ENCODE measurements around the gene OVCH1.
A peak's percentile ranks its signal among the peaks of the same experiment; 100 is the strongest.

The OVCH1 gene, protein sequence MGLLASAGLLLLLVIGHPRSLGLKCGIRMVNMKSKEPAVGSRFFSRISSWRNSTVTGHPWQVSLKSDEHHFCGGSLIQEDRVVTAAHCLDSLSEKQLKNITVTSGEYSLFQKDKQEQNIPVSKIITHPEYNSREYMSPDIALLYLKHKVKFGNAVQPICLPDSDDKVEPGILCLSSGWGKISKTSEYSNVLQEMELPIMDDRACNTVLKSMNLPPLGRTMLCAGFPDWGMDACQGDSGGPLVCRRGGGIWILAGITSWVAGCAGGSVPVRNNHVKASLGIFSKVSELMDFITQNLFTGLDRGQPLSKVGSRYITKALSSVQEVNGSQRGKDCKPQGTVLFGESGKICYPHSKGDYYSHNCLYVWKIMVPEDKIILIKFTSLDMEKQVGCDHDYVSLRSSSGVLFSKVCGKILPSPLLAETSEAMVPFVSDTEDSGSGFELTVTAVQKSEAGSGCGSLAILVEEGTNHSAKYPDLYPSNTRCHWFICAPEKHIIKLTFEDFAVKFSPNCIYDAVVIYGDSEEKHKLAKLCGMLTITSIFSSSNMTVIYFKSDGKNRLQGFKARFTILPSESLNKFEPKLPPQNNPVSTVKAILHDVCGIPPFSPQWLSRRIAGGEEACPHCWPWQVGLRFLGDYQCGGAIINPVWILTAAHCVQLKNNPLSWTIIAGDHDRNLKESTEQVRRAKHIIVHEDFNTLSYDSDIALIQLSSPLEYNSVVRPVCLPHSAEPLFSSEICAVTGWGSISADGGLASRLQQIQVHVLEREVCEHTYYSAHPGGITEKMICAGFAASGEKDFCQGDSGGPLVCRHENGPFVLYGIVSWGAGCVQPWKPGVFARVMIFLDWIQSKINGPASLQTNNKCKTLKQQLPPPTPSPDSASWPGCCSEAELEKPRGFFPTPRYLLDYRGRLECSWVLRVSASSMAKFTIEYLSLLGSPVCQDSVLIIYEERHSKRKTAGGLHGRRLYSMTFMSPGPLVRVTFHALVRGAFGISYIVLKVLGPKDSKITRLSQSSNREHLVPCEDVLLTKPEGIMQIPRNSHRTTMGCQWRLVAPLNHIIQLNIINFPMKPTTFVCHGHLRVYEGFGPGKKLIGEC

DNA sequence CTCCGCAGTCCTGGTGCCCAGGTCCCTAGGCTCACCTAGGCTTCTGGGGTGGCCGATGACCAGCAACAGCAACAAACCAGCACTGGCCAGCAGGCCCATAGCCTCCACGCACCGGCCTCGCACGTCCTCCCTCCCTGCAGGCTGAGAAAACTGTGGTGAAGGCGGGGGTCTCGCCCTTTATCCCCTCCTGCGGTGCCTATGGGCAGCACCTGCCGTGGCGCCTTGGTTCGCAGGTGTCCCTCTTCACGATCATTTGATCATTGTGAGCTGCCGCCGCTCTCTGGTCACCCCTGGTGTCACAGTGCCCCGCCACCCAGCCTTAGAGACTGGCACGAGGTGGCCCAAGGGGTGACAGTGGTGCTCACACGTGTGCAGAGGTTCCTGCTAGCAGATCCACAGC is at the start of gene OVCH1:
OVCH1 (minus strand) TSS at position 99 of the 400 bp plus-strand sequence; CDS start at position 99, 0 bp downstream.
- no peak for DNase-seq

DNA sequence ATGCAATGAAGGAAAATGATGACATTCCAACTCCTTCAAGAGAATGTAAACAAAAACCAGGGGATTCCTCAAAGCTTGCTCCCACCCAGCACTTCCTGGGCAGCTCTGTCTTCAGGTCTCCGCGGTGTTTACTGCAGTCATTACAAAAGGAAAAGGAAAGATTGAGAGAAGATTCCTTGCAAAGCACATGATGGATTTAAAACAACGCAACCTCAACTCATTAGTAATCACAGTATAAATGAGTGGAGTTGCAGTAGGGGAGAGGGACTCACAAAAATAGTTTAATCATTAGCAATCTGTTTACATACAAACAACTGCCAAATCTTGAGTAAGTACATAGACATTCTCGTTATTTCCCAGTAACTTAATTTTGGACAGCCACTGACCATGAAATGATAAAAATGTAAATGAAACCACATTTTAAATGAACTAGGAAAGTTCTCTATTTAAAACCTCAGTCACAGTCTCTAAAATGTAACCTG is 49.7 kb upstream of the OVCH1 start:
- DNase-seq = no peak

DNA sequence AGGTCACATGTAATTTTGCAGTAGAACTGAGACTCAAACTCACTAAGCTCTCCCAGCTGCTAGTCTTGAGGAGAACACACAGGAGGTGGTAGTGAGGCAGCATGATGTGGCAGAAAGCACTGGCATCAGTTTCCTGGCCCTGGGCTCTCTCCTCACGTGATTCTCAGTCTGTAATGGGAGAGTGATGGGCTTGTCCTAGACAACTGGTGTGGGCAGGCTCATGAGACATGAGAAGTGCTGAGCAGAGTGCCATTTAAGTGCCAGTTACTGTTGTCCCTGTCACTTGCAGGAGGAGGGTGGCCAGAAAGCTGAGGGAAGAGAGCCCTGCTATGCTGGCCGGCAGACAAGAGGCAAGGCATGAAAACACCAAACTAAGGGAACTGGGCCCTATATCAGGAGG is 48.5 kb upstream of the OVCH1 start:
- no peak for DNase-seq

DNA sequence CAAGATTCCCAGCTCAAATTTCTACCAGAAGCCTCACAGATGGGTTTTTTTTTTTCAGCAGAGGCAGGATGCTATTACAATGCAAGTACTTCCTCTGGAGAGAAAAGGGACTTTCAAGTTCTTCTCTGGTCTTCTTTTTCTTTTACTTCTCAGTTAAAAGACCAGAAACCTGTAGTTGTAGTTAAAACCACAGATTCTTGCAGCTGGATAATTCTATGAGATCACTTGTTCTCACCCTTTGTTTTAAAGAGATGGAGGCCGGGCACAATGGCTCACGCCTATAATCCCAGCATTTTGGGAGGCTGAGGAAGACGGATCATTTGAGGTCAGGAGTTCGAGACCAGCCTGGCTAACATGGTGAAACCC is 47.6 kb upstream of the OVCH1 start:
- DNase-seq = no peak

DNA sequence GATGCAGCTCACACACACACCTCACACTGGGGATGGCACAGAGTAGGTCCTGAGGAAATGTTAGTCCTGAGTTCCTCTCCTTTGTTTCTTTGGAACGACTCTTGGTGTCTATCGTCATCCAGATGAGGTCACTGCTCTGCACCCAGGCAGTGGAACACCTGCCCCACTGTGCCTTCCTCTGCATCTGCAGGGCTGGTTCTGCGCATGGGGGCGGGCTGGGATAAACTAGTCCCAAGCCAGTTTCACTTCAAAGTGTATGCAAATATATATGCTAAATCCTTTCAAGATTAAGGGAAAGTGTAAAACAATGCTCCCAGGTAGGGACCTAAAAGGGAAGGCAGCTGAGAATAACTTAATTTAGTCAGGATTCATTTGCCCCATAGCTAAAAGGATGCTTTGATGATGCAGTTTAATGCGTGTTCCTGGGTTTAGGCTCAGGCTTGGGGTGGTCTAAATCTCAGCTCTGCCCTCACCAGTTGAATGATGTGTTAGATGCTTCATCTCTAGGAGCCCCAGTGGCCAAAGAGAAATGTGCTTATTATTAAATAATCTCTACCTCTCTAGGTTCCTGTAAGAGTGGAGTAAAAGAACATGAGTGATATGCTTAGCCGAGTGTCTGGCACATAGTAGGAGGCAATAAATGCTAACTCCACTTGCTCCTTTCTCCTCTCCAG is 47.1 kb upstream of the OVCH1 start:
- no peak for DNase-seq

DNA sequence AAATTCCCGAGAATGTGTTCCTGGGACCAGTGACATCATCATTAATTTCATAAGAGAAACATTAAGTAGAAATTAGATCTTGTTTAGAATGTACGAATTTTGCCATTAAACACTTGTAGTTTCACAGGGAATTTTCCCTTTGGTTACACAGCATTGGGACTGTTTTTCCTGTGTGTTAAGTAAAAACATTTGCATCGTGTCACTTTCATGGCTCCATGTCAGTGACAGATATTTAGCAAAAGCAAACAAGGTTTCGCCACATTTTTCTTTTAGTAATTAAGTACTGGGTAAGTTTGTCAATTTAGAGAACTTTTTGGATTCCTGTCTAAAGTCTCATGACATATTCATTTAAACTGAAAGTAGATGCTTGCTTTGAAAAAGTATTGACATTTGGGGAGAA is 45.5 kb upstream of the OVCH1 start:
- DNase-seq = no peak

DNA sequence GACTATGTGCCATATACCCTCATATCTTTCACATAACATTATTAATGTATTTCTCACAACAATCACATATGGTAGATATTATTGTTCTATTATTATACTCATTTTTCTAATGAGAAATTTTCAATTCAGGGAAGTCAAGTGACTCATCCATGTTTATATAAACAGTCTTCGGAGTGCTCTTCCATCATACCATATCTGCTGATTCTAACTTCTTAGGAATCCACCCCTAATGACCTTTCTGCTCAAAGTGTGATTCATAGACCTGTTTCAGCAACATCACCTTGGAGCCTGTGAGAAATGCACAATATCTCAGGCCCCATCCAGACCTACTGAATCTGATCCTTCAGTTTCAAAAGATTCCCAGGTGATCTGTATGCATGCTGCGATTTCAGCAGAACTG is 39.8 kb upstream of the OVCH1 start:
- DNase-seq = no peak

DNA sequence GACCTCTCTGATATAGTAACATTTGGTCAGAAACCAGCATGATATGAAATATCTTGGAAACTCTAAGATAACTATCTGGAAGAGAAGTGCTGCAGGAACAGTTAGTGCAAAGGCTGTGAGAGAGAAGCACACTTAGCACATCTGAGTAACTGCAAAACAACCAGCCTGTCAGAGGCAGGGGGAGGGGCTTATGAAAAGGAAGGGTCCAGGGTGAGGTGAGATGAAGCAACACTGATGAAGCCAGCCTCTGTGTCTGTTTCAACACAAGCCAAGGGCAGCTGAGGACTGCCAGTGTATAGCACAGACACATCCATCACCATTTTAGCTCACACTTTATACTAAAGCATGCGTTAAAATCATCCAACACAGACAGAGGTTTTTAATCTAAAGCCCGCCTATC is 37.4 kb upstream of the OVCH1 start:
- no peak for DNase-seq

DNA sequence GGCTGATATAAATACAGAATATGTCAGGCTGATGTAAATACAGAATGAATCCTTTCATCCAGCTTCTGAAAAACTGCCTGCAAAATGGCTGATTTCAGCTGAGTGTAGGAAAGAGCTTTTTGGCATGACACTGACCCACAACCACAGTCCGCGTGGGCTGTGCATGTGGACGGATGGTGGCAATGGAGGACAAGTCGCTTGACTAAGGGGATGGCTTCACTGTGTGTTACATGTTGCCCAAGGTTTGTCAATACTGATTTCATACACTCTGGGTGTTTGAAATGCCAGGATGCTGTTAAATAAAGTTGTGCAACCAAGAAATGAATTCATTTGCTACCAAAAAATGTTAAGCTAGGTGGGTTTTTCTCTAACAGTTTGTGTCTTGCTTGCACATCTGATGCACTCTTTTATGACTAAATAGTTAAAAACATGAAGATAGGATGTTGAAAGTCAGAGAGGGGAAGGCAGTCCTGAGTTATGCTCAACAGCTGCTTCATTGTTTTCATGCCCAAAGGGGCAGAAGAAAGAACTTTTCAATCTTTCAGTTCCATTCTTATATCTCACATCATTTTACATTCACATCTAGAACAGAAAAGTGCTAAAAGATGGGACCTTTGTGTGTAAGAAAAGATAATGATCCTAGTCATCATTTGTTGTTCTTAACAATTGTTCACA is 36.5 kb upstream of the OVCH1 start:
- DNase-seq = no peak

DNA sequence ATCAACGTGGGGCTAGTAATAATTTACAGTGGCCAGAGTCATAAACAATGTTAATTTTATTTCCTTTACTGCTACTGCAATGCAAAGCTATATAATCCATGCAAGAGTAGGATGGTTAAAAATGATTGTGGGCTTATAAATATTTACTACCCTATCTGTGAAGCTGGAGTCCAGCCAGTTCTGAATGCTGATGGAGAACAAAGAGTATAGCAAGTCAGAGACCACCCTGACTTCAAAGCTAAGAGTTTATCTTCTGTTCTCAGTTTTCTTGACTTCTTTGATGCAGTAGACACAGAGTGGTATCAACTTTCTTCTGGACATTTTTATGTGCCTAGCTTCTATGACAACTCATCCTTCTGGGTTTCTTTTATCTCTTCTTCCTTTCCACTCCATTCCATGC is 34.0 kb upstream of the OVCH1 start:
- DNase-seq = no peak

DNA sequence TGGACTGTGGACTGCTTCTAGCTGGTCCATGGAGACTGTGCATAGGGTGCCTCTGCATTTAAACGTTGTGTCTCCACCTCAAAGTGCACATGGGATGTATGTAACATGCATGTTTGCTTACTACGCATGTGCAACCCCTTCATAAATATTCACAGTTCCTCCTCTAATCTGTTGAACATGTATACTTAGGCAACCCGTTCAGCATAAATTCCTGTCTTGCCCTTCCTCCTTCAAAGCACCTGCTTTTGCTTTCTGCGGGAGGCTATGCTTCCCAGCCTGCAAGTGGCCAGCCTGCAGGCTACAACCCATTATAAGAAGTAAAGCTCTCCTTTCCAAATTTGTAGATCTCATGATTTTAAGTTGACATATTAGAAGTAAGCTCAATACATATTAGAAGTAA is 33.0 kb upstream of the OVCH1 start:
- no peak for DNase-seq

DNA sequence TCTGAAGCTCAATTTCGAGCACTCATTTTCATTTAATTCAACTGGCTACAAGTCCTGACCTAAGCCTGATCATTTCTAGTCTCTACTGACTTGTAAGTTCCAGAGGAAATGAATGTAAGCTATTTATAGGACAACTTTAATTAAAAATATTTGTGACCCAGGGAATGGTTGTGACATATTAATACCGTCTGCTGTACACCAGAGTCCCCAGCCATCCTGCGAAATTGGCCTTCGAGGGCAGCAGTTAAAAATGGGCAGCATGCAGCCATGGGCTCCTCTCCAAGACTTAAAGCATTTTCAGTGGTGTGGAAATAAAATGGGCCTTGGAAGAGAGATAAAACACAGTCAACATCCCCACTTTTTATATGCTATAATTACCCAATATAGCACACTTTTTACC is 30.7 kb upstream of the OVCH1 start:
- no peak for DNase-seq

DNA sequence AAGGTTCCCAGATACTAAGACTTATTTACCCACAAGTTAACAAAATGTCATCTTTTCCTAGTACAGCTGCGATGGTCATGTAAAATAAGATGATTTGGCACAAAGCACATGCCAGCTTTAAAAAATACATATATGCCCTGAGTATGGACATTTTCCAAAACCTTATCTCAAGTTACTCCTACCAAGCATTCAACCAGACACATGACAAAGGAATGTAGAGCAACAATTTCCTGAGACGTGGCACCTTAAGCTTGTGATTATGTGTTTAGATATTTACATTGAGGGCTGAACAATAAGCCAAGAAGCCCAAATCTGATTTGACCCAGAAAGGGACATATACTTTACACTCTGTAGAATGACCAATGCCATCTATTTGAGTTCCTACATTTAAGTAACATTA is 24.5 kb upstream of the OVCH1 start:
- DNase-seq = no peak

DNA sequence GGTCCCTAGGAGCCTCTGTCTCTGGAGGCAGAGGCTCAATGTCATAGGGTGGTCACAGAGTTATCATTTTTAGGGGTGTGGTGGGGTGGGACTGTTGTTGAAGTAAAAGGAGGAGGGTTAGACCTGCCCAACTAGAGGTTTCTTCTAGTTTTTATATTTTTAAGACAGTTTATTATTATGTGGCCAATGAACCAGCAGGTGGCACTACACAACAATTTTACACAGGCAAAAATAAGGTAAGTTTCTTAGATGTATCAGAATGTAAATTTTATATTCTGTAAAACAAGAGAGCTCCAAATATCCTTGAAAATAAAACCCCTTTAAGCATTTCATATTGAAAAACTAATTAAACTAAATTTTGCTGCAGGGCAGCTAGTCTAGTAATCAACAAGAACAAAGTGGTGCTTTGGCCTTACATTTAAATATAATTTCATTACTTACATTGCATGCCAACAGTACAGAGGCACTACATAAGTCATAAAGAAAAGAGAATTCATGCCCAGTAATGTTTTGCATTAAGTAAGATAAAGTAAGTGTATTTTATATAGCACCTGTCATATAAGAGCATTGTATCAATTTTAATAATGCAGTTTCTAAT is 22.2 kb upstream of the OVCH1 start:
- DNase-seq = peak in 1 of 2 experiments; percentile 22

DNA sequence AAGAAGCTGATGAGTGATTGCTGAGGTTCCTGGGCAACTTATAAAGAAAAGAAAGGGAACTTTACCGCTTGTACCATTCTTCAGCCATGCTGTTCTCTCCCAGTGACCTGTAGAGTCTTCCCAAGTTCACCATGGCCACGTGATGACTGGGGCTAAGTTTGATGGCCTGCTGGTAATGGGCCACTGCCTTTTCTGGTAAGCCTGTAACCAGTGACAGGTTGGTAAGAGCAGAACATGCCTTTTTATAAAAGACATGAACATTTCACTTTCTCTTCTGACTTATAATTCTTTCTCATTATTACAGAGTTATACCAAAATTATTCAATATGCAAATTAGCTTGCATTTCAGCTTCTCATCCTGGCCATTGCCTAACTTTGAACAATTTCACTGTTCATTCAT is 20.9 kb upstream of the OVCH1 start:
- no peak for DNase-seq

DNA sequence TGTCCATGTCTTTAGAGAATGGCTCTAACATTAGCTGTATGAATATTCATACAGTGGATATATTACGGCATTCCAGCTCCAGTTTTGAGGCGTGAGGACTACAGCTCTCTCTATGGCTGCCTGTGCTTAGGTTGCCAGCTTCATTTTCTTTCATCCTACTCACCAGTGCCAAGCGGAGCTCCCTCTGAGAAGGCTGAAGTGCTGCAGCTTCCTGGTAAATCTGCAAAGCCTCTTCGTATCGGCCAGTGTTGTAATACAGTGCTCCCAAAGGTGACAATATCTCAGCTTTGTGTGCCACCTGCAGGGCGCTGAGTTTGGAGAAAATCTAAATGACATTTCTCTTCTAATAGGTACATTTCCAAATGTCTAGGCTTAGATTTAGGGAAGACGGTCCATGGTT is 19.8 kb upstream of the OVCH1 start:
- DNase-seq = peak in 1 of 2 experiments; percentile 26

DNA sequence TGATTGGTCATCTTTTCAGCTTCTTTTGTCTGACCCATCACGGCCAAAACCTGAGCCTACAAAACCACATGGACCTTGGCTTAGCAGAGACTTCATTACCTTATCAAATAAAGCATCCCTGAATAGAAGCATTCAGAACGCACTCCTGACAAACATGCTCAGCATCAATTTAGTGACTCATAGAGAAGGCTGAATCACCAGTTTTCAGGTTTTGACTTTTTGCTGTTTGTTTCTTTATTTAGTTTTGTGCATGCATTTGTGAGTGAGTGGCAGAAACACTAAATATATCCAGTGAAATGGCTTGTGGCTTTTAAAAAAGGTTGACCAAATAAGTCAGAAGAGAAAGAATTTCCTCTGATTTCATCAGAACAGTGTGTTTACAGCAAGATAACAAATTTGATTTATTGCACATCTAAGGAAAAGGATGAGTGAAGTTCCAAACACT is 19.0 kb upstream of the OVCH1 start:
- DNase-seq = no peak

DNA sequence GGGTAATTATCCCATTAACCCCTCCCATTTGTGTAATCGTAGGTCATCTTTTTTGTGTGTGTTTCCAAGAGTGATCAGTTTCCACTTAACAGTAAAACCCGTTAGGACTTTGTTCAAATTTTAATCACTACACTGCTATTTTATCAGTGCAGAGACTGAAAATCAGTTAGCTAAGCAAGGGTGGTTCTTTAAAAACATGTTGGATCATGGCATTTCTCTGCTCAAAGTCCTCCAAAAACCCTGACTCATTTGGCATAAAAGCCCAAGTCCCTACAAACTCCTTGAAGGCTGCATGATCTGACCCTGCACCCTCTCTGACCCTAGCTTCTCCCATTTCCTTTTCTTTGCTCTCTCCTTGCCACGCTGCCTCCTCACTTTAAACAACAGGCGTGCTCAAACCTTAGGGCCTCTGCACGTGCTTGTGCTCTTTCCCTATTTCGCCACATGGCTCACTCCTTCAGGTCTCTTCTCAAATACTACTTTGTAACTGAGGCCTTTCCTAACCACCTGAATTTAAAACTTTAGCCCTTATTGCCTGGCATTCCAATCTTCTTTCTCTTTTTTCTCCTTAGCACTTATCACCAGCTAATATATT is 13.2 kb upstream of the OVCH1 start:
- no peak for DNase-seq

DNA sequence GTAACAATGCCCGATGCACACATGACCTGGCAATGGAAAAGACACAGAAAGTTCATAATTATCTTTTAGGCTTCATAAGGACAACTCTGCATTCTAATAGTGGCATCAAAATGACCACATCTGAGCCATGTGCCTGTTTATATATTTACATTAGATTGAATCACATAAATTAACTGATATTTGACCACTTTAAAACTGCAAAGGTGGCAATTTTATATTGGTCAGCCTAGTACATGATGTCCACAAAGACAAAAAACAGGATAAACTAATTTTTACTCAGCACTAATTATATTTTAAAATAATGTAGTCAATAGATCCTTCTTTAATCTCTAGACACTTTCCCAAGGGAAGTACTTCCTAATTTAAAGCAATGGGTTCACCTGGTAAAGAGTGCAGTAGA is 12.0 kb upstream of the OVCH1 start:
- no peak for DNase-seq

DNA sequence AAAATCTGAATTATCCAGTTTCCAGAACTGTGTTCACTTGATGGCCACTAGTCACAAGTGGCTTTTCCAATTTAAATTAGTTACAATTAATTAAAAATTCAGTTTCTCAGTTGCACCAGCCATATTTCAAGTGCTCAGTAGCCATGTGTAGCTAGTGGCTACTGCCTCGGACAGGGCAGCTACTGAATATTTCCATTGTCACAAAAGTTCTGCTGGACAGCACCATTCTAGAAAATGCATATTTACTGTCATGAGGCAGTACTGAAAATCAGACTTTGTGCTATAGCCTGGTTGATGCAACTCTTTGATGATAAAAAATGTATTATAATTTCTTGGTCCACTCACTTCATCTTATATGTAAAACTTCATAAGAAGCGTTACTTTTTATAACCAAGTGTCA is 11.5 kb upstream of the OVCH1 start:
- DNase-seq = no peak

DNA sequence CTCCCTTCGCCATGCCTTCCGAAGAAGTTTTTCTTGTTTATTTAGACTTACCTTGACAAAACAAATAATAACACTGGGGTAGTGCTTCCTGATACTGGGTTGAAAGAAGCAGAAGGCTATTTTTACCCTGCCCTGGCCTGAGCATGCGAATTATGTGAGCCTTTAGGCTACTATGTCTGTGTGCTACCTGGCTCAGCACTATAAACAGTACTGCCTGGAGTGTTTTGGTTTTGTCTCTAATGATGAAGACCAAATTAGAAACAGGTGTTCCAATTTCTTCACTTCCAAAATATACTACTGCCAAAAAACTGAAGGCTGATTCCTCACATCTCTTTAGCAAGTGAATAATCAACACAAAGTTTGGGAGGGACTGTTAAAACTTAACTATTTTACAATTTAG is 7.6 kb upstream of the OVCH1 start:
- no peak for DNase-seq

DNA sequence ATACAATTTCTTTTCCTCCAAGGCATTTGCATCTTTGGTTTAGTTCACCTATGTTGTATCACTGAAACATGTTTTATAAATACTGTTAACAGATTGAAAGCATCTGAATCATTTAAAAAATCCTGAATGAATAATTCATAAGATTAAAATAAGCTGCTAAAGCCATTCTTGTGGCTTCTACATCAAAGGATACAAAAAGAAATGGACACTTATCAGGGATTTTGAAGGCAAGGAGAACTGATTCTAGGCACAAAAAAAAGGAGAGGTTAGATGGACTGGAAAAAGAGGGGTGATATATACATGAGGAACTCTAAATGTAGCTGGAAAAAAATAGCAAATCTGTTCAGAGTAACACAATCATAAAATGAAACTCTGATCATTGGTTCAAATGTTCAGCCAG is 5.8 kb upstream of the OVCH1 start:
- DNase-seq = no peak

Measured in NCI-H524 (cell line).